MM.1S (cell line): Measurements from ENCODE around the gene SHQ1.

Experiments
- DNase-seq: peaks from one replicate; pipeline ENCODE4 v3.0.0-alpha.2; 2015
- H2AFZ ChIP-seq: fragments of 300-600 bp; sonication (generic); 2 replicates; pipeline ENCODE4 v1.6.0; 2016; ENCODE audit warnings: antibody characterized with exemption, low read length
- H3F3A ChIP-seq: fragments of 300-600 bp; sonication (generic); 2 replicates; pipeline ENCODE4 v1.6.1; 2016; ENCODE audit warnings: mild to moderate bottlenecking, antibody characterized with exemption, low read length, moderate library complexity, mixed read lengths; ENCODE audit not compliant: insufficient read depth
- H3K27ac ChIP-seq: fragments of 300-600 bp; sonication (generic); 2 replicates; pipeline ENCODE4 v1.5.1; 2016; ENCODE audit warnings: mild to moderate bottlenecking, low read length
- H3K27me3 ChIP-seq: fragments of 300-600 bp; sonication (generic); replicated peaks from 2 replicates; pipeline ENCODE4 v1.6.0; 2016; ENCODE audit warnings: low read length; ENCODE audit not compliant: insufficient read depth
- H3K36me3 ChIP-seq: fragments of 300-600 bp; sonication (generic); replicated peaks from 2 replicates; pipeline ENCODE4 v1.6.1; 2016; ENCODE audit warnings: mild to moderate bottlenecking, low read length, mixed read lengths; ENCODE audit not compliant: insufficient read depth
- H3K4me1 ChIP-seq: fragments of 300-600 bp; sonication (generic); 2 replicates; pipeline ENCODE4 v1.6.1; 2016; ENCODE audit warnings: low read length, mixed read lengths
- H3K4me2 ChIP-seq: fragments of 300-600 bp; sonication (generic); 2 replicates; pipeline ENCODE4 v1.6.0; 2016; ENCODE audit warnings: low read depth, low read length
- H3K4me3 ChIP-seq: fragments of 300-600 bp; sonication (generic); 2 replicates; pipeline ENCODE4 v1.5.1; 2016; ENCODE audit warnings: low read length, mixed read lengths
- H3K79me2 ChIP-seq: fragments of 300-600 bp; sonication (generic); 2 replicates; pipeline ENCODE4 v1.6.1; 2016; ENCODE audit warnings: mixed run types, low read length, mixed read lengths
- H3K9ac ChIP-seq: fragments of 300-600 bp; sonication (generic); 2 replicates; pipeline ENCODE4 v1.6.1; 2016; ENCODE audit warnings: low read length, mixed read lengths
- H3K9me2 ChIP-seq: fragments of 300-600 bp; sonication (generic); replicated peaks from 2 replicates; pipeline ENCODE4 v1.6.1; 2016; ENCODE audit warnings: mild to moderate bottlenecking, low read length, mixed read lengths; ENCODE audit not compliant: insufficient read depth
- H3K9me3 ChIP-seq: fragments of 300-600 bp; sonication (generic); replicated peaks from 2 replicates; pipeline ENCODE4 v1.6.1; 2016; ENCODE audit warnings: mild to moderate bottlenecking, low read length, mixed read lengths; ENCODE audit not compliant: insufficient read depth
- H4K20me1 ChIP-seq: fragments of 300-600 bp; sonication (generic); 2 replicates; pipeline ENCODE4 v1.6.1; 2016; ENCODE audit warnings: mild to moderate bottlenecking, low read length, moderate library complexity, mixed read lengths; ENCODE audit not compliant: insufficient read depth
- EZH2 ChIP-seq: fragments of 300-600 bp; sonication (generic); optimal IDR thresholded peaks from 2 replicates; pipeline ENCODE3; 2017; ENCODE audit warnings: low read depth, mild to moderate bottlenecking, antibody characterized with exemption, low read length, mixed read lengths
- EZH2phosphoT487 ChIP-seq: fragments of 300-600 bp; sonication (generic); IDR thresholded peaks from 2 replicates; pipeline ENCODE4 v1.6.1; 2018; ENCODE audit warnings: antibody characterized with exemption, low read length
- TF ChIP-seq, protein P1 (sequence below): fragments of 300-600 bp; sonication (generic); IDR thresholded peaks from 2 replicates; pipeline ENCODE4 v1.5.1; 2016; ENCODE audit warnings: antibody characterized with exemption, low read length, mixed read lengths

Gene SHQ1

GRCh38 chr3:72753495-72753894, 94.8 kb downstream of the SHQ1 start:
- H3K4me3 ChIP-seq: no peak overlapping the region
- no peak overlapping the region for H3K9ac ChIP-seq
- no peak overlapping the region for H2AFZ ChIP-seq
- H3K79me2 ChIP-seq: no peaks in the 10 kb centered on the region
- DNase-seq: no peak
- H3K36me3 ChIP-seq: 0 out of 2 replicates have a peak, but pooled peaks cover 3% of the 10 kb centered on the region
- peaks cover 4% of the 10 kb centered on the region for H3F3A ChIP-seq
- H3K27ac ChIP-seq: no peak overlapping the region
- no peaks in the 10 kb centered on the region for H3K9me2 ChIP-seq
- TF ChIP-seq, protein P1, sequence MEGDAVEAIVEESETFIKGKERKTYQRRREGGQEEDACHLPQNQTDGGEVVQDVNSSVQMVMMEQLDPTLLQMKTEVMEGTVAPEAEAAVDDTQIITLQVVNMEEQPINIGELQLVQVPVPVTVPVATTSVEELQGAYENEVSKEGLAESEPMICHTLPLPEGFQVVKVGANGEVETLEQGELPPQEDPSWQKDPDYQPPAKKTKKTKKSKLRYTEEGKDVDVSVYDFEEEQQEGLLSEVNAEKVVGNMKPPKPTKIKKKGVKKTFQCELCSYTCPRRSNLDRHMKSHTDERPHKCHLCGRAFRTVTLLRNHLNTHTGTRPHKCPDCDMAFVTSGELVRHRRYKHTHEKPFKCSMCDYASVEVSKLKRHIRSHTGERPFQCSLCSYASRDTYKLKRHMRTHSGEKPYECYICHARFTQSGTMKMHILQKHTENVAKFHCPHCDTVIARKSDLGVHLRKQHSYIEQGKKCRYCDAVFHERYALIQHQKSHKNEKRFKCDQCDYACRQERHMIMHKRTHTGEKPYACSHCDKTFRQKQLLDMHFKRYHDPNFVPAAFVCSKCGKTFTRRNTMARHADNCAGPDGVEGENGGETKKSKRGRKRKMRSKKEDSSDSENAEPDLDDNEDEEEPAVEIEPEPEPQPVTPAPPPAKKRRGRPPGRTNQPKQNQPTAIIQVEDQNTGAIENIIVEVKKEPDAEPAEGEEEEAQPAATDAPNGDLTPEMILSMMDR: no peak
- TF ChIP-seq EZH2 (no peak), EZH2phosphoT487 (no peak)
- no peaks in the 10 kb centered on the region for H3K9me3 ChIP-seq
- no peak overlapping the region for H3K4me2 ChIP-seq
- H3K27me3 ChIP-seq: no peaks in the 10 kb centered on the region
- H4K20me1 ChIP-seq: no peaks in the 10 kb centered on the region
- H3K4me1 ChIP-seq: peaks cover 21% of the 10 kb centered on the region

DNA sequence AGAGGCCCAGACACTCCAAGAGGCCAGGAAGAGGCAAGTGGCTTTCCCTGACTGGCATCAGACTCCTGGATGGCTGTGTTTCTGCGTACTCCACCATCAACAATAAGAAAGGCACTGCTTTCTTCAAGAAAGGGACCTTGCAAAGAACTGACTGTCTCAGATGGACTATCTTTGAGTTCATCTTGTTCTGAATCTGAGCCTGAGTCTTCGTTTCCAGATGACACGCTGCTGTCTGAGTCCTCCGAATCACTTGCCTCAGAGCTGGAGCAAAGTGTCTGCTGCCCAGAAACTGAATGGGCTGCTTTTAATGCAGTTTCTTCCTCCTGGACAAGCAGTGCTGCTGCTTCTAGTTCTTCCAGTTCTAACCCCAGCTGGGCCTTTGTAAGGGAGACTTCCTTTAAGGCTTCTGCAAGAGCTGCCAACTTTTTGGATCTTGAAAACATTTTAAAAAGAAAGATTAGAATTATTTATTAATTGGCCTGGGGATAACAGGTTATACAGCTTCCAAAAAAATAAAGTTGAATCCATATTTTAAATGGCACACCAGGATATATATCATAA, 97.8 kb downstream of the SHQ1 start:
- Histone ChIP-seq H3K9me2 (no peaks in the 10 kb centered on the region), H3K36me3 (0 out of 2 replicates have a peak, but pooled peaks cover 3% of the 10 kb centered on the region), H3K27ac (no peak overlapping the region), H3K9ac (no peak overlapping the region), H3K4me3 (no peak overlapping the region), H3K4me2 (no peak overlapping the region), H3F3A (no peaks in the 10 kb centered on the region), H3K4me1 (0 out of 2 replicates have a peak, but pooled peaks cover under 1% of the 10 kb centered on the region), H3K79me2 (no peaks in the 10 kb centered on the region), H2AFZ (no peak overlapping the region), H4K20me1 (no peaks in the 10 kb centered on the region), H3K27me3 (no peaks in the 10 kb centered on the region), H3K9me3 (no peaks in the 10 kb centered on the region)
- TF ChIP-seq EZH2 (no peak), EZH2phosphoT487 (no peak)
- TF ChIP-seq, protein P1: no peak
- no peak for DNase-seq

DNA sequence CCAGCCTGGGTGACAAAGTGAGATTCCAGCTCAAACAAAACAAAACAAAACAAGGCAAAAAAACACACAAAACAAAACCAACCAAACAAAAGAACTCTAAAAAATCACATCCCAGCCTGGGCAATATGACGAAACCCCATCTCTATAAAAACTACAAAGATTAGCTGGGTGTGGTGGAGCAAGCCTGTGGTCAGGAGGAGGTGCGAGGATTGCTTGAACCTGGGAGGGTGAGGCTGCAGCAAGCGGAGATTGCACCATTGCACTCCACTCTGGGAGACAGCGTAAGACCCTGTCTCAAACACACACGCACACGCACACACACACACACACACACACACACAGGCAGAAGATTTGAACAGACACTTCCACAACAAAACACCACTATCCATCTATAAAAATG, 99.6 kb downstream of the SHQ1 start:
- Histone ChIP-seq H3F3A (no peaks in the 10 kb centered on the region), H3K9me2 (no peaks in the 10 kb centered on the region), H3K27ac (no peak overlapping the region), H3K79me2 (no peaks in the 10 kb centered on the region), H3K4me1 (no peaks in the 10 kb centered on the region), H3K9ac (no peak overlapping the region), H2AFZ (no peak overlapping the region), H3K36me3 (0 out of 2 replicates have a peak, but pooled peaks cover 3% of the 10 kb centered on the region), H3K9me3 (no peaks in the 10 kb centered on the region), H3K27me3 (no peaks in the 10 kb centered on the region), H4K20me1 (no peaks in the 10 kb centered on the region), H3K4me2 (no peak overlapping the region), H3K4me3 (no peak overlapping the region)
- TF ChIP-seq, protein P1: no peak
- no peak for TF ChIP-seq EZH2phosphoT487
- no peak for TF ChIP-seq EZH2
- no peak for DNase-seq
